A673 (cell line): ENCODE data around the gene CAMSAP3.

ENCODE experiments used
- CTCF ChIP-seq: fragments of 300-800, 200-600 bp; sonication (generic); conservative IDR thresholded peaks from 2 replicates; pipeline ENCODE4 v1.5.1; 2017; ENCODE audit warnings: low read depth, mild to moderate bottlenecking, antibody characterized with exemption, low read length, moderate library complexity, mixed read lengths
- EZH2 ChIP-seq: fragments of 200-600 bp; sonication (generic); IDR thresholded peaks from 2 replicates; pipeline ENCODE4 v1.6.1; 2017; ENCODE audit warnings: borderline replicate concordance, low read depth, mild to moderate bottlenecking, mixed read lengths, antibody characterized with exemption, low read length; ENCODE audit not compliant: poor library complexity, severe bottlenecking

- TF ChIP-seq CTCF (no peak), EZH2 (no peak)
These were observed 29.1 kb downstream of the CAMSAP3 start for GRCh38 chr19:7624810-7625209.
